Measurements from ENCODE around the gene PCDHA8. TPM values are rescaled to one million over a fixed set of nuclear protein-coding genes. Genes with fewer than 3 reads are reported as not detected.

The PCDHA8 gene
- total RNA-seq, 8 experiments from 2014 or later, result 0.31 to 3.2 (median 2.2) TPM; not detected in 2

DNA sequence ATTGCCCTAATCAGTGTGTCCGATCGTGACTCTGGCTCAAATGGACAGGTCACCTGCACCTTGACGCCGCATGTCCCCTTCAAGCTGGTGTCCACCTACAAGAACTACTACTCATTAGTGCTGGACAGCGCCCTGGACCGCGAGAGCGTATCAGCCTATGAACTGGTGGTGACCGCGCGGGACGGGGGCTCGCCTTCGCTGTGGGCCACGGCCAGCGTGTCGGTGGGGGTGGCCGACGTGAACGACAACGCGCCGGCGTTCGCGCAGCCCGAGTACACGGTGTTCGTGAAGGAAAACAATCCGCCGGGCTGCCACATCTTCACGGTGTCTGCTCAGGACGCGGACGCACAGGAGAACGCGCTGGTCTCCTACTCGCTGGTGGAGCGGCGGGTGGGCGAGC, 42.4 kb downstream of the PCDHA8 start:
- 42 to 100% (median 76%) methylated on average over 2 to 32 of the region's 41 CpGs; no CpG with 5 or more reads in 3 of the 10 experiments for WGBS, 10 experiments
- ATAC-seq (replicated peaks in 6 of 8), result no peak

DNA sequence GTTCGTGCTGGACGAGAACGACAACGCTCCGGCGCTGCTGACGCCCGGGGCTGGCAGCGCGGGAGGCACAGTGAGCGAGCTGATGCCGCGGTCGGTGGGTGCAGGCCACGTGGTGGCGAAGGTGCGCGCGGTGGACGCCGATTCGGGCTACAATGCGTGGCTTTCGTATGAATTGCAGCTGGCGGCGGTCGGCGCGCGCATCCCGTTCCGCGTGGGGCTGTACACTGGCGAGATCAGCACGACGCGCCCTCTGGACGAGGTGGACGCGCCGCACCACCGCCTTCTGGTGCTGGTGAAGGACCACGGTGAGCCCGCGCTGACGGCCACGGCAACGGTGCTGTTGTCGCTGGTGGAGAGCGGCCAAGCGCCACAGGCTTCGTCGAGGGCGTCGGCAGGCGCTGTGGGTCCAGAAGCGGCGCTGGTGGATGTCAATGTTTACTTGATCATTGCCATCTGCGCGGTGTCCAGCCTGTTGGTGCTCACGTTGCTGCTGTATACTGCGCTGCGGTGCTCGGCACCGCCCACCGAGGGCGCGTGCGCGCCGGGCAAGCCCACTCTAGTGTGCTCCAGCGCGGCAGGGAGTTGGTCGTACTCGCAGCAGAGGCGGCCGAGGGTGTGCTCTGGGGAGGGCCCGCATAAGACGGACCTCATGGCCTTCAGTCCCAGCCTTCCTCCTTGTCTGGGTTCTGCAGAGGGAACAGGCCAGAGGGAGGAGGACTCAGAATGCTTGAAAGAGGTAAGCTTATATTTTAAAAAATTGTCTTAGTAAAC, 43.1 kb downstream of the PCDHA8 start:
- in situ Hi-C loops (cut with MboI; ENCODE audit: low pct_unique_long_range_greater_than_20kb in 2 of 9, low sequenced_read_pairs in 9 of 9, unreplicated experiment in 9 of 9), result loop anchor here in 1 of 9 experiments (25.0 kb wide), 1 partner anchor 153 kb away; no protein-coding TSS in a partner anchor
- Histone ChIP-seq H3K27ac (no peak overlapping the region), H3K4me1 (replicated peaks in 1 of 2) (no peaks in the 10 kb centered on the region), H3K4me3 (no peak overlapping the region)
- 13 to 100% (median 93%) methylated on average over 2 to 52 of the region's 79 CpGs; no CpG with 5 or more reads in 2 of the 10 experiments for WGBS, 10 experiments
- no peak for ATAC-seq (replicated peaks in 6 of 8)

More for the DNA sequence above, 42.4 kb downstream of the PCDHA8 start:
- Histone ChIP-seq H3K27ac (no peak overlapping the region), H3K4me3 (no peak overlapping the region), H3K4me1 (replicated peaks in 1 of 2) (no peaks in the 10 kb centered on the region)
- in situ Hi-C loops (cut with MboI; ENCODE audit: low pct_unique_long_range_greater_than_20kb in 2 of 9, low sequenced_read_pairs in 9 of 9, unreplicated experiment in 9 of 9), result loop anchor here in 1 of 9 experiments (25.0 kb wide), 1 partner anchor 154 kb away; no protein-coding TSS in a partner anchor

Other genes with a start within 250 kb of the PCDHA8 start
- 10 to 100 TPM in 2 of 8 experiments, 1 to 10 TPM in 2, under 1 TPM in 4; 0.11 to 13.4 (median 1.4) TPM for gene CD14, start 208.0 kb upstream of the PCDHA8 start, total RNA-seq
- 10 to 100 TPM in 6 of 8 experiments, 1 to 10 TPM in 2; 7.9 to 25.6 (median 11.9) TPM for gene TMCO6, start 201.7 kb upstream of the PCDHA8 start, total RNA-seq
- gene NDUFA2, start 193.6 kb upstream of the PCDHA8 start, total RNA-seq, result 100 to 1,000 TPM in 5 of 8 experiments, 10 to 100 TPM in 3; 93.1 to 149 (median 106) TPM
- gene IK, start 193.4 kb upstream of the PCDHA8 start, total RNA-seq, result 100 to 1,000 TPM in 7 of 8 experiments, 10 to 100 TPM in 1; 92.2 to 153 (median 116) TPM
- gene WDR55, start 176.3 kb upstream of the PCDHA8 start, total RNA-seq, result 10 to 100 TPM in 7 of 8 experiments, 1 to 10 TPM in 1; 9.9 to 29.8 (median 15.1) TPM
- 1 to 10 TPM in 1 of 8 experiments, under 1 TPM in 3, not detected in 4; 0.43 to 1.0 (median 0.46) TPM for gene DND1, start 167.6 kb upstream of the PCDHA8 start, total RNA-seq
- gene HARS1, start 149.8 kb upstream of the PCDHA8 start, total RNA-seq, result 100 to 1,000 TPM in 2 of 8 experiments, 10 to 100 TPM in 6; 53.1 to 102 (median 77.0) TPM
- gene HARS2, start 149.7 kb upstream of the PCDHA8 start, total RNA-seq, result 10 to 100 TPM; 21.4 to 45.7 (median 32.6) TPM
- 10 to 100 TPM; 55.0 to 93.8 (median 73.5) TPM for gene ZMAT2, start 140.7 kb upstream of the PCDHA8 start, total RNA-seq
- 1 to 10 TPM in 1 of 8 experiments, under 1 TPM in 7; 0.22 to 1.7 (median 0.68) TPM for gene PCDHA1, start 55.0 kb upstream of the PCDHA8 start, total RNA-seq
- gene PCDHA2, start 46.3 kb upstream of the PCDHA8 start, total RNA-seq, result 1 to 10 TPM in 5 of 8 experiments, under 1 TPM in 2, not detected in 1; 0.13 to 6.8 (median 1.5) TPM
- 1 to 10 TPM in 5 of 8 experiments, under 1 TPM in 2, not detected in 1; 0.63 to 5.8 (median 1.6) TPM for gene PCDHA3, start 40.1 kb upstream of the PCDHA8 start, total RNA-seq
- gene PCDHA4, start 34.1 kb upstream of the PCDHA8 start, total RNA-seq, result 10 to 100 TPM in 5 of 8 experiments, 1 to 10 TPM in 1, under 1 TPM in 2; 0.05 to 50.8 (median 14.1) TPM
- 1 to 10 TPM in 5 of 8 experiments, under 1 TPM in 2, not detected in 1; 0.24 to 3.1 (median 2.2) TPM for gene PCDHA5, start 19.6 kb upstream of the PCDHA8 start, total RNA-seq
- 10 to 100 TPM in 1 of 8 experiments, 1 to 10 TPM in 4, under 1 TPM in 3; 0.15 to 24.3 (median 2.0) TPM for gene PCDHA6, start 13.2 kb upstream of the PCDHA8 start, total RNA-seq
- gene PCDHA7, start 6.9 kb upstream of the PCDHA8 start, total RNA-seq, result 1 to 10 TPM in 5 of 8 experiments, under 1 TPM in 3; 0.05 to 5.3 (median 1.7) TPM
- 1 to 10 TPM in 4 of 8 experiments, under 1 TPM in 4; 0.05 to 6.2 (median 0.93) TPM for gene PCDHA9, start 7.2 kb downstream of the PCDHA8 start, total RNA-seq
- gene PCDHA10, start 14.7 kb downstream of the PCDHA8 start, total RNA-seq, result 1 to 10 TPM in 6 of 8 experiments, under 1 TPM in 2; 0.10 to 8.1 (median 2.0) TPM
- gene PCDHA11, start 27.8 kb downstream of the PCDHA8 start, total RNA-seq, result 1 to 10 TPM in 5 of 8 experiments, under 1 TPM in 2, not detected in 1; 0.31 to 6.3 (median 5.2) TPM
- 10 to 100 TPM in 2 of 8 experiments, 1 to 10 TPM in 3, under 1 TPM in 2, not detected in 1; 0.13 to 22.5 (median 7.4) TPM for gene PCDHA12, start 34.1 kb downstream of the PCDHA8 start, total RNA-seq
- gene PCDHA13, start 40.9 kb downstream of the PCDHA8 start, total RNA-seq, result 10 to 100 TPM in 2 of 8 experiments, 1 to 10 TPM in 3, under 1 TPM in 2, not detected in 1; 0.21 to 13.2 (median 2.3) TPM
- gene PCDHAC1, start 85.1 kb downstream of the PCDHA8 start, total RNA-seq, result 10 to 100 TPM in 5 of 8 experiments, 1 to 10 TPM in 1, under 1 TPM in 2; 0.05 to 25.2 (median 14.1) TPM
- 10 to 100 TPM in 1 of 8 experiments, 1 to 10 TPM in 5, under 1 TPM in 2; 0.10 to 24.4 (median 4.8) TPM for gene PCDHAC2, start 125.3 kb downstream of the PCDHA8 start, total RNA-seq
- gene PCDHB1, start 210.2 kb downstream of the PCDHA8 start, total RNA-seq, result under 1 TPM in 7 of 8 experiments, not detected in 1; 0.04 to 0.43 (median 0.11) TPM